HG03135 (cell line): ENCODE measurements around the gene HSPA2.
"Not testable (repeated sequence)": the region's sequence is repeated elsewhere in the genome, so short reads cannot be mapped to it uniquely, and the experiment has no call there.

Source experiments
- ATAC-seq: cut with Tn5 transposase; IDR thresholded peaks from one replicate; pipeline ENCODE4 v1.9.1; 2021; ENCODE audit warnings: mild to moderate bottlenecking, moderate library complexity; ENCODE audit not compliant: unreplicated experiment

Gene HSPA2

DNA sequence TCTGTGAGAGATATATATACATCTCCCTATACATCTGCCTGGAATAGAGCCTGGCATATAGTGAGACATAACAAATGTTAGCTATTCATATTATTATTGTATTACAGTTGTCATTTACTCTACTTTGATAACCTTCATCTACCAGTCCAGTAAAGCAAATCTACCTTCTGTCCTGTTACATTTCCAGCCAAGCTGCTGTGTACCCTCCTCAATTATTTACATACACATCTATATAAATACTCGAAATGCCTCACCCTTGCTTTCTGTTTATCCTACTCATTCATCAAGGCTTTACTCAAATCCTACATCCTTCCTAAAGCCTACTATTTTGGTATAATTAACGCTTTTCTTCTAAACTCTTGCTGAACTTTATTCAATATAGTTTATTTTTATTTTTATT is 27.3 kb upstream of the HSPA2 start:
- ATAC-seq: no peak

DNA sequence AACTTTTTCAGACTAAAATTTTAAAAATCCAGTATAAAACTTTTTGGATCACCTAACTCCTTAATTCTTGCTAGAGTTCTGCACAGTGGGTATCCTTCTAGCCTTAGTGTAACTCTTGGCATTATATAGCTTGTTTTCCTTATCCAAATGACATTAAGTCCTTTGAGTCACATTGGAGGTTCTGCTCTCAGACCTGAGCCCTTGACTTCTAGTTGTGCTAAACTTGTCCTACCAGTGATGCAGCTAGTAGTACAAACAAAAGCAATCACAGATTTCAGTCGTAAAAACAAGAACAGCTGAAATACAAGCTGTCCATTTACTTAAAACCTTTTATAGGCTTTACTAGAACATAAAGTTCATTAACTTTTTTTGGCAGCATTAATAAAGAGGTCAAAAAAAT is 25.5 kb upstream of the HSPA2 start:
- no peak for ATAC-seq

DNA sequence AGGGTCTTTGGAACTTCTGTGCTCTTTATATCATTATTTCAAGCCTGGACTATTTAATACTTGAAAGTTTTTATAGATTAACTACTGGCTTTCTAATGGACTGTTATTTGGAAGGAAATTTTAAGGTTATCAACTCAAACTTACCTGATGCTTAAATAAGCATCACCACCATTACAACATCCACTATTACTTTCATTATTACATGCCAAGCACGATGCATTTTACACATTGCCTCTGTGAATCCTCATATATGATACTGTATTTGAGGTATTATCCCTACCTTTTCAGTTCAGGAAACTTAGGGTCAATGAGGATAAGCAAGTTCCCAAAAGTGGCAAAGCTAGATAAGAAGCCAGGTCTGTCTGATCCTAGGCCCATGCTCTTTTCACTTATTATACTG is 23.6 kb upstream of the HSPA2 start:
- no peak for ATAC-seq

DNA sequence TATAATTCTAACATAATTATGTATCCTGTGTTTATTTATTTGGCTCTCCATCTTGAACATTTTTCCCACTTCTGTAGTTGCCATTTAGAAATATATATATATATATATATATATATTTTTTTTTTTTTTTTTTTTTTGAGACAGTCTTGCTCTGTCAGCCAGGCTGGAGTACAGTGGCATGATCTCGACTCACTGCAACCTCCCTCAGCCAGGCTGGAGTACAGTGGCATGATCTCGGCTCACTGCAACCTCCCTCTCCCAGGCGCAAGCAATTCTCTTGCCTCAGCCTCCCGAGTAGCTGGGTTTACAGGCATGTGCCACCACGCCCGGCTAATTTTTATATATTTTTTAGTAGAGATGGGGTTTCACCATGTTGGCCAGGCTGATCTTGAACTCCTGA is 22.9 kb upstream of the HSPA2 start:
- ATAC-seq: not testable (repeated sequence)

DNA sequence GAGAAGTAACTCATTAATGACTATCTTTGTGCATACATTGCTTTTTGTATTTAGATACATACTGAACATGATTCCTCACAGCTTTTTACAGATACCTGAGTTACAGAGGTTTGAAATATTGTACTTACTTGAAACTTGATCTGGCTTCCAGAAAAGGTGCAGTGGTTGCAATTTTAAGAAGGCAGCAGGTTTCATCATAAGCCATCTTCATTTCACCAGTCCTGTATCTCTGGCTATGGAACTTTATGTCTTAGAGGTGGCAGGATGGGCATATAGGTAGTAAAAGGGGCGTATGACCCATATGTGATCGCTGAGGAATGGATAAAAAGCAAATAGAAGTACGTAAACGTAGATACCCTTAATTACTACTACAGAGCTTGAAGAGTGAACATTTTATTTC is 22.3 kb upstream of the HSPA2 start:
- ATAC-seq: no peak

DNA sequence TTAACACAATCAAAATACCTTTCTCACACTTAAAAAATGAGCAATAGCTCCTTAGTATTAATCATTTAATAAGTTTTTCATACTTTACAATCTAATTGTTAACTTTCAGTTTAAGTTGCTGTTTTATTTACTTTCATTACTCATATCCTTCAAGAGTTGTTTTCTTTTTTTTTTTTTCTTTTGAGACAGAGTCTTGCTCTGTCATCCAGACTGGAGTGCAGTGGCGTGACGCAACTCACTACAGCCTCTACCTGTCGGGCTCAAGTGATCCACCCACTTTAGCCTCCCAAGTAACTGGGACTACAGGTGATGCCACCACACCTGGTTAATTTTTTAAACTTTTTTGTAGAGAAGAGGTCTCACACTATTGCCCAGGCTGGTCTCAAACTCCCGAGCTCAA is 19.8 kb upstream of the HSPA2 start:
- no peak for ATAC-seq

DNA sequence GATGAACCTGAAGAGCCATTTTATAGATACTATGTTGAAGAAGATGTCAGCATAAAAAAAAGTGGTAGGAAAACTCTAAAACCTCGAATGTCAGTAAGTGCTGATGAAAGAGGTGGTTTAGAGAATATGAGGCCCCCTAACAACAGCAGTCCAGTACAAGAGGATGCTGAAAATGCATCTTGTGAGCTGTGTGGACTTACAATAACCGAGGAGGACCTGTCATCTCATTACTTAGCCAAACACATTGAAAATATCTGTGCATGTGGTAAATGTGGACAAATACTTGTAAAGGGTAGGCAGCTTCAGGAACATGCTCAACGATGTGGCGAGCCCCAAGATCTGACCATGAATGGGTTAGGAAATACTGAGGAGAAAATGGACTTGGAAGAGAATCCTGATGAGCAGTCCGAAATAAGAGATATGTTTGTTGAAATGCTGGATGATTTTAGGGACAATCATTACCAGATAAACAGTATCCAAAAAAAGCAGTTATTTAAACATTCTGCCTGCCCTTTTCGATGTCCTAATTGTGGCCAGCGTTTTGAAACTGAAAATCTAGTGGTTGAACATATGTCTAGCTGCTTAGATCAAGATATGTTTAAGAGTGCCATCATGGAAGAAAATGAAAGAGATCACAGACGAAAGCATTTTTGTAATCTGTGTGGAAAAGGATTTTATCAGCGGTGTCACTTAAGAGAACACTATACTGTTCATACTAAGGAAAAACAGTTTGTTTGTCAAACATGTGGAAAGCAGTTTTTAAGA is 17.8 kb upstream of the HSPA2 start:
- ATAC-seq: no peak

DNA sequence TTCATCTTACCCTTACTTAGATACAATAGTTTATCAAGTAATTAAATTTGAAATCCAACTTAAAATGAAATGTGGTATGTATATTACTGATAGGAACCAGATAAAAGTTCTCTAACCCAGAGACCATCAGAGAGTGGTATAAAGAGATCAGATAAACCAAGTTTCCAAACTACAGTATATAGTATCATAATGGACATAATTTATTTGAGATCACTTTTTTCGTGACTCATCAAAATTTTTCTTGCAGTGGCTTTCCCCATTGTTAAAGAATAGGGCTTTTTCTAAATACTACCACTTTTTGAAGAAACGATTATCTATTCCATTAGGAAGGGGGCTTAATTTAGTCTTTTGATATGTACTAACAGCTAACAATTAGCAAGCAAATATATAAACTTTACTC is 15.2 kb upstream of the HSPA2 start:
- ATAC-seq: no peak

DNA sequence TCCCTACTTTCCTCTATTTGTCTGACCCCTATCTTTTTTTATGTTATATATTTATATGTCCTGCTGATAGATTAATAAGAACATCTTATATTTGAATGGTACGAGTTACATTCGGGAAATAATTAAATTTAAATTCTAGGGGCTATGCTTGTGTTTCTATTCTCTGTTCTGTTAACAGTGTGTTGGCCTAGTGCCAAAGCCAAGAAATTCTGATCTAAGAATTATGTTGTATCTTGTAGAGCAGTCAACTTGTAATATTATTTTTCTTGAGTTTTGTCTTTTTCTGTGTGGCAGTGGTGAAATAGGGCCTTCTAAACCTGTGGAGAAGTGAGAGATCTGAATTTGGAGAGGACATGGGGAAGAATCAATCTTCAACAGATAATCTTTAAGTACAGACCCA is 9.0 kb upstream of the HSPA2 start:
- ATAC-seq: no peak

DNA sequence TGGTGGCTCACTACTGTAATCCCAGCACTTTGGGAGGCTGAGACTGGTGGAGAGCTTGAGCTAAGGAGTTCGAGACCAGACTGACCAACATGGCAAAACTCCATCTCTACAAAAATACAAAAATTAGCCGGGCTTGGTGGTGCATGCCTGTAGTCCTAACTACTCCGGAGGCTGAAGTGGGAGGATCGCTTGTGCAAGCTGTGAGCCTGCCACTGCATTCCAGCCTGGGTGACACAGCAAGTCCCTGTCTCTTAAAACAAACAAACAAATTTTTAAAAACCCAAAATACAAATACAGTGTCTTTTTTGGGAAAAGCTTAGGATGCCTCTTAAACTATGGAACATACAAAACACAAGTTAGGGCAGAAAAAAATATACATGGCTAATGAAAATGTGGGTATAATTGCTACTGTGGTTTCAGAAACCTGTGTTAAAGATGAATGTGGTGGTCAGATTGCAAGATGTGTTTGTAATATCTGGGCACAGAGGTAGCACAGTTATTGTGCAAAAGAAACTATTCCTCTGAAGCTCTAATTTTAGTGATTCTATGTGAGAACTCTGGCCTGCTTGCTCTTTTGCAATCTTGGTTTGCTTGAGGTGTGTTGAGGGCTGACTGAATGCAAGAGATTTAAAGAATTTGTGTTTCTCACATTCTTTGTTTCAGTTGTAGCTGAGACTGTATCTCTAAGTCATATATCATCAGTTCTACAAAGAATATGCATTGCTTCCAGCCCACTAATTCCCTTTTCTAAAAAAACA is 3.9 kb upstream of the HSPA2 start:
- no peak for ATAC-seq

DNA sequence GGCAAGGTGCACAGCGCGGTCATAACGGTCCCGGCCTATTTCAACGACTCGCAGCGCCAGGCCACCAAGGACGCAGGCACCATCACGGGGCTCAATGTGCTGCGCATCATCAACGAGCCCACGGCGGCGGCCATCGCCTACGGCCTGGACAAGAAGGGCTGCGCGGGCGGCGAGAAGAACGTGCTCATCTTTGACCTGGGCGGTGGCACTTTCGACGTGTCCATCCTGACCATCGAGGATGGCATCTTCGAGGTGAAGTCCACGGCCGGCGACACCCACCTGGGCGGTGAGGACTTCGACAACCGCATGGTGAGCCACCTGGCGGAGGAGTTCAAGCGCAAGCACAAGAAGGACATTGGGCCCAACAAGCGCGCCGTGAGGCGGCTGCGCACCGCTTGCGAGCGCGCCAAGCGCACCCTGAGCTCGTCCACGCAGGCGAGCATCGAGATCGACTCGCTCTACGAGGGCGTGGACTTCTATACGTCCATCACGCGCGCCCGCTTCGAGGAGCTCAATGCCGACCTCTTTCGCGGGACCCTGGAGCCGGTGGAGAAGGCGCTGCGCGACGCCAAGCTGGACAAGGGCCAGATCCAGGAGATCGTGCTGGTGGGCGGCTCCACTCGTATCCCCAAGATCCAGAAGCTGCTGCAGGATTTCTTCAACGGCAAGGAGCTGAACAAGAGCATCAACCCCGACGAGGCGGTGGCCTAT is 875 bp downstream of the HSPA2 start:
- no peak for ATAC-seq

DNA sequence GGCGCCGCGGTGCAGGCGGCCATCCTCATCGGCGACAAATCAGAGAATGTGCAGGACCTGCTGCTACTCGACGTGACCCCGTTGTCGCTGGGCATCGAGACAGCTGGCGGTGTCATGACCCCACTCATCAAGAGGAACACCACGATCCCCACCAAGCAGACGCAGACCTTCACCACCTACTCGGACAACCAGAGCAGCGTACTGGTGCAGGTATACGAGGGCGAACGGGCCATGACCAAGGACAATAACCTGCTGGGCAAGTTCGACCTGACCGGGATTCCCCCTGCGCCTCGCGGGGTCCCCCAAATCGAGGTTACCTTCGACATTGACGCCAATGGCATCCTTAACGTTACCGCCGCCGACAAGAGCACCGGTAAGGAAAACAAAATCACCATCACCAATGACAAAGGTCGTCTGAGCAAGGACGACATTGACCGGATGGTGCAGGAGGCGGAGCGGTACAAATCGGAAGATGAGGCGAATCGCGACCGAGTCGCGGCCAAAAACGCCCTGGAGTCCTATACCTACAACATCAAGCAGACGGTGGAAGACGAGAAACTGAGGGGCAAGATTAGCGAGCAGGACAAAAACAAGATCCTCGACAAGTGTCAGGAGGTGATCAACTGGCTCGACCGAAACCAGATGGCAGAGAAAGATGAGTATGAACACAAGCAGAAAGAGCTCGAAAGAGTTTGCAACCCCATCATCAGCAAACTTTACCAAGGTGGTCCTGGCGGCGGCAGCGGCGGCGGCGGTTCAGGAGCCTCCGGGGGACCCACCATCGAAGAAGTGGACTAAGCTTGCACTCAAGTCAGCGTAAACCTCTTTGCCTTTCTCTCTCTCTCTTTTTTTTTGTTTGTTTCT is 1.7 kb downstream of the HSPA2 start:
- no peak for ATAC-seq

DNA sequence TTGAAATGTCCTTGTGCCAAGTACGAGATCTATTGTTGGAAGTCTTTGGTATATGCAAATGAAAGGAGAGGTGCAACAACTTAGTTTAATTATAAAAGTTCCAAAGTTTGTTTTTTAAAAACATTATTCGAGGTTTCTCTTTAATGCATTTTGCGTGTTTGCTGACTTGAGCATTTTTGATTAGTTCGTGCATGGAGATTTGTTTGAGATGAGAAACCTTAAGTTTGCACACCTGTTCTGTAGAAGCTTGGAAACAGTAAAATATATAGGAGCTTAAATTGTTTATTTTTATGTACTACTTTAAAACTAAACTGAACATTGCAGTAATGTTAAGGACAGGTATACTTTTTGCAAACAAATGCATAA is 2.3 kb downstream of the HSPA2 start:
- ATAC-seq: no peak

DNA sequence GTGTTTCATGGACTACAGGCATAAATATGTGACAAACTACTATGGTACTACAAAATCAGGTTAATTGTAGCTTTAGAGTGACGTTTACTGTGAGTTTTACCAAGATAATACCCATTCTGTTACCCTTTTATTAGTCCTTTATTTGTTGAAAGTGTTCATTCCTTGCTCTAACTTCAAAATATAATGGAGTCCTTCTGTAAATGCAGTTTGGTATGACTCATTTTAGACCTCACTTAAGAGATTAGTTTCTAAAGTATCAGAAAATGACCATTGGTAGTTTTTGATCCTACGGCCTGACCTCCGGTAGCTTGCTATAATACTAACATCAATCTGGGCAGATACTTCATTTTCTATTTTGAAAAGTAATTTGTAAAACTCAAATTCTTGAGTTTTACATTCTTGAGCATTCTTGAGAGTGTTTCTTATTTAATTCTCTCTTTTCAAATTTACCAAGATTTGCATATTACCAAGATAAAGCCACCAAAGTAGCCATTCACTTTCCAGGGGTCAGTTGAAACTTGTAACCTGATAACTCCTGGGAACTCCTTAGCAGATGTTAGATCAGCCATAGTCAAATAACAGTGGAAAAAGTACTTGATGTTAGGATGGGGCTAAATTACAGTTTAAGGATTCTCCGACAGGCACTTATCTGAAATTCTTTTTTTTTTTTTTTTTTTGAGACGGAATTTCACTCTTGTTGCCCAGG is 4.2 kb downstream of the HSPA2 start:
- ATAC-seq: no peak

DNA sequence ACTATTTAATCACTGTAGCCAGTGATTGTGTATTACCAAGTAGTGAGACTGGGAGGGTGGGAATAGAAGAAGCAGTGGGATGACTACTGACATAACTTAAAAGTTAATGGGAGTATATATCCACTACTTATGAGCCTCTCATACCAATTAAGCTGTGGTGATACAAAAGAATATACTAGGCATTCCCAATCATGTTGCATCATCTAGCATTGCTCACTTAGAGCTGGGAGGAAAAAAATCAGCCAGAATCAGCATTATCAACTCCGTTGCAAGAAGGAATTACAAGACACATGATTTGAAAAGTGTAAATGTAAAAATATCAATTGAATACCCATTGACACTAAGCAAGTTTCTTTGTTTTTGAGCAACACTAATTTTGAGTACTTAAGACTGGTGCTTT is 8.5 kb downstream of the HSPA2 start:
- no peak for ATAC-seq

DNA sequence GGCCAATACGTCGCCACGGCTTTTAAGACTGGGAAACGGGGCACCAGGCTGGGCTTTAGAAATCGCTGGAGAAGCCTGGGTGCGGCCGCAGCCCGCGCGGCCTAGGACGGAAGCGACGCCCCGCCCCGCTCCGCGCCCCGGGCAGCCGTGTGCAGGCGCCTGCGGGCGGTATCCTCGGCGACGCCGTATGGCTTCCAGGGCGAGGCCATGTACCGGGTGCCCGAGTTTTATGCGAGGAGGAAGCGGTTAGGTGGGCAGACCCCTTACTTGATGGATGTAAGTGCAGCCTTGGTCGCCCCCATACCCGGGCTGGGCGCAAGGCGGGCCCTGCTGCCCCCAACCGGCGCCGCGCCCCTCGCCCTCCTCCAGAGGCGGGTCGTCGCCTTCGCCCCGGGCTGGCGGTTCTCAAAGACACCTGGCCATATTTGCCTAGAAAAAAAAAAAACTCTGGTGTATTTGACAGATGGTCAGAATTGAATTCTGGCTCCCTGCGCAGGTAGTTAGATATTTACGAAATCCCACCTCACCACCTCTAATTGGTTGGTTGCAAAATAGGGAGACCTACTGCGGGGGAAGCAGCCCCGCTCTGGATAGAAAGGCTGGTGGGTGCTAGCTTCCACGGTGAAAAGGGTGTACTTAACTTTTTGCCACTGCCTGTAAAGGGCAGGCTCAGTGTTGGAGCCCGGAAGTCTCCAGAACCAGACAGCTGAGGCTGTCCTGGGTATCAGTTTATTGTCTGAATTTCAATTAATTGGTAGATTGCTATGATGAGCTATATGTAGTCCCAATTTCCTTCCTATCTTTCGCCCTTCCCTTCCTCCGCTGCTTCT is 9.5 kb downstream of the HSPA2 start, which contains the start of gene PPP1R36:
TSS of gene PPP1R36 (plus strand) at position 171 of the 830 bp plus-strand sequence. CDS start at position 208, 37 bp downstream.
- no peak for ATAC-seq

DNA sequence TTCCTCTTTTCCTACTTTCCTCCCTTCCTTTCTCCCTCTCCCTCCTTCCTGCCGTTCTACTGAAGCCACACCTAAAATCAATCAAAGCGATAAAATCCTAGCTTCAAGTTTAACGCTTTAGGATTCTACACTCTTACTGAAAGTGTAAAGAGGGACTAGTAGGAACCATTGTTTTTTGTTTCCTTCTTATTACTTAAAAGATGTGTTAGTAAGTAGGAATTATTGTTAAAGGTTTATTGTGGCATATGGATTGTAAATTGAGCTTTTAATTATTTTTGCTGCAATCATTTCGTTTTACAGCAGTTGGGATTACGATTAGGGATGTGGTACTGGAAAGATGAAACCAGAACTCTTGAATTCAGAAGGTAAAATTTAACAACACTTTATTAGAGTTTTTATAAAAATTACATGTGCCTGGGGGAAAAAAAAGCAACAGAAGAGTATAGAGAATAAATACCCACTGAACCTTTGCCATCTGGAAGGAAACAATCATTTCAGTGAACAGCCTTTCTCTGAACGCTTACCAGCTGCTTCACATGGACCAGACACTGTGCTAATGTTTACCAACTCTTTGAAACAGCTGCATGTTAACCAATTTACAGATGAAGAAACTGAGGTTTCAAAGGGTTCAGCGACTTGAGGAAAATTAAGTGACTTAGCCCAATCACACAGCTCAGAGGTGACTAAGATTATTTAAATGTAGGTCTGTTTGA is 10.2 kb downstream of the HSPA2 start:
- no peak for ATAC-seq

DNA sequence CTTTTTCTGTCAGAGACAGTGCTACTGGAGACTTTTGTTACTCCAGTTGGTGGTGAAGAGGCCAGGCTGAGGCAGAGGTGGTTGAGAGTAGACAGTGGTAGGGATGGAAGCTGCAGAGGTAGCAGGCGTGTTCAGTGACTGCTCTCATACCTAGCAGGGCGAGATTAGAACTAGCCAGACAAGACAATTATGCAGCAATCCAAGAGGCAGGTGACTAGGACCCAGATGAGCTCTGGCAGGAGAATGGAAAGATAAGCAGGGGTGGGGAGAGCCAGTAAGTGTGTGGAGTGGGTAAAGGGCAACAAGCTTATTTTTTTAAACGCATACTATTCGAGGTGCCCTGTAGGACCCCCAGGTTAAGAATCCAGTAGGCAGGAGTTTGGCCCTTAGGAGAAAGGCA is 14.0 kb downstream of the HSPA2 start:
- no peak for ATAC-seq

DNA sequence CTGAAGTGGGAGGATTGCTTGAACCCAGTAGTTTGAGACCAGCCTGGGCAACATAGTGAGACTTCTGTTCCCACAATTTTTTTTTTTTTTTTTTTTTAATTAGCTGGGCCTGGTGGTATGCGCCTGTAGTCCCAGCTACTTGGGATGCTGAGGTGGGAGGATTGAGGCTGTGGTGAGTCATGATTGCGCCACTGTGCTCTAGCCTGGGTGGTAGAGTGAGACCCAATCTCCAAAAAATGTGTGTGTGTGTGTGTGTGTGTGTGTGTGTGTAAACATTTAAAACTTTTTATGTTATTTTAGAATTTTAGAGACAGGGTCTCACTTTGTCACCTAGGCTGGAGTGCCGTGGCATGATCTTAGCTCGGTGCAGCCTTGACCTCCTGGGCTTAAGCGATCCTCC is 16.0 kb downstream of the HSPA2 start:
- no peak for ATAC-seq
